HCT116 (cell line): ENCODE data around the gene SEH1L. TPM values are rescaled to one million over a fixed set of nuclear protein-coding genes. Genes with fewer than 3 reads are reported as not detected.

Experiments used
- ATAC-seq: fragments of 200-7000 bp; cut with Tn5 transposase; 2 replicates; pipeline ENCODE4 v1.9.1; 2020; ENCODE audit warnings: mild to moderate bottlenecking, moderate library complexity
- BruUV-seq: library from RNA; stranded (reverse); fragments of 400-500 nt; replicated peaks from 2 replicates; lab custom pipeline; 2021; lab: Mats Ljungman, UMichigan
- CTCF ChIA-PET: fragments of 300-600 bp; sonication (Branson Sonifier 250); formaldehyde crosslinking; loops from one replicate; lab custom pipeline; 2021; ENCODE audit warnings: antibody characterized with exemption; lab: Charles Lee
- POLR2A ChIA-PET: fragments of 300-600, 350-600 bp; sonication (Branson Sonifier 250); formaldehyde crosslinking; loops from one replicate; lab custom pipeline; 2021; ENCODE audit warnings: antibody characterized with exemption; lab: Charles Lee
- RAD21 ChIA-PET, 2 experiments: fragments of 300-600 bp; sonication (Branson Sonifier 250); formaldehyde crosslinking; loops; one replicate each; lab custom pipeline; 2023; ENCODE audit warnings: low total read pairs in 2 of 2; ENCODE audit not compliant: uncharacterized antibody in 2 of 2, unreplicated experiment in 2 of 2, low non-redundant PET in 1 of 2; lab: Charles Lee
- DNase-seq: peaks from one replicate; pipeline ENCODE4 v3.0.0-alpha.2; 2010; ENCODE audit warnings: low read depth, low spot score
- H2AFZ ChIP-seq: fragments of 200-600 bp; shearing (Covaris generic), sonication (generic); 2 replicates; pipeline ENCODE4 v1.6.1; 2017; ENCODE audit warnings: low read depth, mixed run types, mixed read lengths, antibody characterized with exemption, low read length; ENCODE audit not compliant: poor library complexity, severe bottlenecking
- H3K27ac ChIP-seq: 2 replicates; pipeline ENCODE4 v1.5.1; 2012; ENCODE audit warnings: low read depth, low read length
- H3K27me3 ChIP-seq: fragments of 200-600 bp; sonication (generic); 2 replicates; pipeline ENCODE4 v1.6.1; 2016; ENCODE audit warnings: mixed run types, low read length, mixed read lengths; ENCODE audit not compliant: insufficient read depth
- H3K36me3 ChIP-seq, 2 experiments: fragments of 200-500 bp in 1 of 2; fragments of 200-600 bp in 1 of 2; sonication (Bioruptor generic) in 1 of 2; sonication (generic) in 1 of 2; 2 replicates each; pipeline versions ENCODE4 v1.5.1 to v1.6.1; 2014 to 2016; ENCODE audit warnings: low read length in 2 of 2, inconsistent platforms in 1 of 2, mixed read lengths in 1 of 2, mixed run types in 1 of 2; ENCODE audit not compliant: insufficient read depth in 2 of 2, control insufficient read depth in 1 of 2
- H3K4me1 ChIP-seq, 2 experiments: fragments of 200-600 bp in 1 of 2; sonication (generic) in 1 of 2; 2 replicates each; pipeline versions ENCODE4 v1.5.1 to v1.6.1; 2012 to 2017; ENCODE audit warnings: low read length in 2 of 2, inconsistent platforms in 1 of 2, mild to moderate bottlenecking in 1 of 2, mixed read lengths in 1 of 2, mixed run types in 1 of 2, moderate library complexity in 1 of 2; ENCODE audit not compliant: insufficient read depth in 2 of 2, control insufficient read depth in 1 of 2
- H3K4me2 ChIP-seq: fragments of 200-600 bp; sonication (generic); 2 replicates; pipeline ENCODE4 v1.6.1; 2017; ENCODE audit warnings: mixed run types, low read length, mixed read lengths
- H3K4me3 ChIP-seq, 2 experiments: fragments of 200-600 bp in 1 of 2; sonication (generic) in 1 of 2; replicated peaks in 1 of 2; 2 replicates each; pipeline ENCODE4 v1.5.1; 2011 to 2016; ENCODE audit warnings: low read length in 2 of 2, control low read depth in 1 of 2, low read depth in 1 of 2, mild to moderate bottlenecking in 1 of 2, mixed read lengths in 1 of 2, mixed run types in 1 of 2
- H3K79me2 ChIP-seq: fragments of 200-600 bp; sonication (generic); 2 replicates; pipeline ENCODE4 v1.6.1; 2017; ENCODE audit warnings: mild to moderate bottlenecking, mixed run types, low read length, moderate library complexity, mixed read lengths; ENCODE audit not compliant: insufficient read depth
- H3K9ac ChIP-seq: fragments of 200-600 bp; sonication (generic); 2 replicates; pipeline ENCODE4 v1.6.1; 2016; ENCODE audit warnings: low read length, mixed read lengths
- H3K9me2 ChIP-seq: fragments of 200-600 bp; sonication (generic), shearing (Covaris generic); 2 replicates; pipeline ENCODE4 v1.6.1; 2017; ENCODE audit warnings: mixed run types, mild to moderate bottlenecking, moderate library complexity; ENCODE audit not compliant: insufficient read depth
- H3K9me3 ChIP-seq, 2 experiments: fragments of 200-500 bp in 1 of 2; fragments of 200-600 bp in 1 of 2; sonication (Bioruptor generic) in 1 of 2; sonication (generic) in 1 of 2; 2 replicates each; pipeline ENCODE4 v1.6.1; 2014 to 2017; ENCODE audit warnings: low read length in 2 of 2, mixed read lengths in 2 of 2, inconsistent platforms in 1 of 2, low read depth in 1 of 2, mild to moderate bottlenecking in 1 of 2, mixed run types in 1 of 2, moderate library complexity in 1 of 2; ENCODE audit not compliant: control insufficient read depth in 1 of 2, insufficient read depth in 1 of 2
- H4K20me1 ChIP-seq: fragments of 200-600 bp; sonication (generic), shearing (Covaris generic); 2 replicates; pipeline ENCODE4 v1.6.1; 2017; ENCODE audit warnings: mixed run types, mild to moderate bottlenecking, moderate library complexity; ENCODE audit not compliant: insufficient read depth
- EZH2 ChIP-seq: fragments of 200-600 bp; sonication (generic); IDR thresholded peaks from 2 replicates; pipeline ENCODE4 v1.6.1; 2017; ENCODE audit warnings: antibody characterized with exemption, mixed run types
- FOSL1 ChIP-seq: IDR thresholded peaks from 2 replicates; pipeline ENCODE4 v1.6.1; 2012; ENCODE audit warnings: low read depth
- SIN3A ChIP-seq: IDR thresholded peaks from 2 replicates; pipeline ENCODE4 v1.6.1; 2012; ENCODE audit warnings: low read depth
- SP1 ChIP-seq: IDR thresholded peaks from 2 replicates; pipeline ENCODE4 v1.6.1; 2012; ENCODE audit warnings: low read depth
- SRF ChIP-seq: IDR thresholded peaks from 2 replicates; pipeline ENCODE4 v1.6.1; 2012; ENCODE audit warnings: low read depth
- intact Hi-C: fragments of 100-400 bp; cut with micrococcal nuclease; formaldehyde crosslinking; loops from 2 replicates; pipeline ENCODE4 v1.10.0; 2022
- total RNA-seq: library from RNA; stranded (reverse); gene quantifications from one replicate; pipeline ENCODE4 v1.2.1, GENCODE V29; 2021; ENCODE audit not compliant: unreplicated experiment

SEH1L gene
- total RNA-seq, 1 experiment from 2014 or later = 83.7 TPM

GRCh38 chr18:12904012-12904516 lies 43.7 kb upstream of the SEH1L start:
- no peaks in the 10 kb centered on the region for H4K20me1 ChIP-seq
- no peaks in the 10 kb centered on the region for H3K9me3 ChIP-seq
- H2AFZ ChIP-seq = peak overlapping the region; percentile 9
- 0 out of 2 replicates have a peak, but pooled peaks have one; percentile 26 for TF ChIP-seq SRF
- TF ChIP-seq FOSL1 = no peak
- TF ChIP-seq SIN3A = no peak
- no peak for TF ChIP-seq EZH2
- TF ChIP-seq, all 23 proteins: peak for 1
- RAD21 ChIA-PET = interaction anchor here in 1 of 2 experiments (0.6 kb wide), 1 partner anchor 21 kb away, joined by 4 read pairs; no protein-coding TSS in a partner anchor
- H3K36me3 ChIP-seq = no peaks in the 10 kb centered on the region
- H3K4me2 ChIP-seq = no peak overlapping the region
- H3K9me2 ChIP-seq = no peaks in the 10 kb centered on the region
- H3K27ac ChIP-seq = no peak overlapping the region
- intact Hi-C loops = loop anchor here (10.0 kb wide), 1 partner anchor 49 kb away; no protein-coding TSS in a partner anchor
- POLR2A ChIA-PET = interaction anchor here (1.0 kb wide), 1 partner anchor 21 kb away, joined by 3 read pairs; the partner anchor contains the start of gene PTPN2
- CTCF ChIA-PET = no interaction called here
- no peak for DNase-seq
- no peaks in the 10 kb centered on the region for H3K27me3 ChIP-seq
- H3K9ac ChIP-seq = no peak overlapping the region
- H3K4me3 ChIP-seq = no peak overlapping the region
- BruUV-seq = no TSS peak
- no peaks in the 10 kb centered on the region for H3K79me2 ChIP-seq
- no peaks in the 10 kb centered on the region for H3K4me1 ChIP-seq
- ATAC-seq = no peak

GRCh38 chr18:12906119-12906518 lies 41.7 kb upstream of the SEH1L start:
- Histone ChIP-seq H3K27ac (no peak overlapping the region), H3K79me2 (no peaks in the 10 kb centered on the region), H3K9me3 (no peaks in the 10 kb centered on the region), H3K4me2 (no peak overlapping the region), H3K4me1 (no peaks in the 10 kb centered on the region), H2AFZ (no peak overlapping the region), H4K20me1 (no peaks in the 10 kb centered on the region), H3K9ac (no peak overlapping the region), H3K9me2 (no peaks in the 10 kb centered on the region), H3K4me3 (no peak overlapping the region), H3K36me3 (no peaks in the 10 kb centered on the region), H3K27me3 (no peaks in the 10 kb centered on the region)
- ChIA-PET RAD21 (no interaction called here), POLR2A (no interaction called here), CTCF (no interaction called here)
- ATAC-seq (no peak), DNase-seq (no peak)
- intact Hi-C loops = loop anchor here (10.0 kb wide), 1 partner anchor 51 kb away; no protein-coding TSS in a partner anchor
- no TSS peak for BruUV-seq
- TF ChIP-seq SP1 = no peak
